ENCODE data around the gene HDAC9.

DNA sequence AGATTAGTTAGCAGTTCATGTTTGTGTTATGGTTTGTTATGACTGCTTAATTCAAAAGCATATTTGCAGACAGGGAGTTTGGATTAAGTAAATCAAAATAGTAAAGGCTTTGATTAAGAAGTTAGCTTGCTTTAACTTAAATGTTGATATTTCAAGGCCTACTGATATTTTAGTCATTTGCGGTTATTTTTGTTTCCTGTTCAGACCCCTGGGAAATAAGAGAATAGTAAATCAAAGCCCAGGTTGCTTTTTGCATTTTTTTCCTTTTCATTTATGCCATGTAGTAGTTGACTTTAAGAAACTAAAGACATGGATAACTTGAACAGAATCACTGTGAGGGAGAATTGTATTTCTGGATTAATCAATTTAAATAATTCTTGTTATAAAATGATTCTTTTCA lies 77.3 kb downstream of the HDAC9 start:
- TF ChIP-seq CTCF (IDR thresholded peaks at IDR 0.05): no peak
- no peak for TF ChIP-seq POLR2AphosphoS5 (IDR thresholded peaks at IDR 0.05; ENCODE audit: insufficient read depth in 1 of 2, low read depth in 1 of 2)
- no peak for TF ChIP-seq POLR2A (IDR thresholded peaks at IDR 0.05)

Data from vagina (tissue), 2 donors.